ENCODE measurements around the gene USP10.

The USP10 gene

DNA sequence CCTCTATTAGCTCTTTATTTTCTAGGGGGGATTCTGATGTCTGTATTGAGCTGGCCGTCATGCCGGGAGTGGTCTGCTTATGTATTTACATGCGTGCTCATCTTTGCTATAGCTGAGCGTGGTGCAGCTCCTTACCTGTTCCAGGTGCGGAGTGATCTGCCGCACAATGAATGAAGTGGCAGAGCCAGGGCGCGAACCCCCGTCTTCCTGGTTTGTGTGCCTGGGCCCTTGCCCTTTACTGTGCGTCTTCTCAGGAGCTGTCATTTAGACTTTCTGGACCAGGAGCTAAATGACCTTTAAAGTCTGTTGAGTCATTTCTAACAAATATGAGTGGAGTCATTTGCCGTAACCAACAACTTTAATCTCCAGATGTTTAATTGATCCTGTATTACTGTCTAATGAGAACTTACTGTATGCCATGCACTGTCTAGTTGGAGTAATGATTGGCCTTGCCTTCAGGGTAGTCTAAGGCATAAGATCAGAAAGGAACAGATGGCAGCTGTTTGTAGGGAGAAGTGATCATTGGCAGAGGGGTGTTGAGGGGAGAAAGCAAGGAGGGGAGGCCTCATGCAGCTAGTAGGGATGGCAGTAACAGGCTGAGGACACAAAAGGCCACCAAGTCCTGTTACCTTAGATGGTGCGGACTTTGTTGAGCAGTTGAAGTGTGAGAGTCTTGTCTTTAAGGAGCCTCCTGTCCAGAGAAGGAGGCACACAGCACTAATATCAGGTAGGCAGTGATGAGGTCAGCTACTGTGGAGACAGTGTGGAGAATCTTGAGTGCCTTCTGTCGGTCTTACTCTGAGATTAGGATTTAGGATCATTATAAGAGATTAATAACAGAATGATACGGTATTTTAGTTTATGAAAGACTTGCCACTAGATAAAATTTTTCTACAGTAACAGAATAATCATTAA is 53.9 kb downstream of the USP10 start:
- DNase-seq, result no peak

DNA sequence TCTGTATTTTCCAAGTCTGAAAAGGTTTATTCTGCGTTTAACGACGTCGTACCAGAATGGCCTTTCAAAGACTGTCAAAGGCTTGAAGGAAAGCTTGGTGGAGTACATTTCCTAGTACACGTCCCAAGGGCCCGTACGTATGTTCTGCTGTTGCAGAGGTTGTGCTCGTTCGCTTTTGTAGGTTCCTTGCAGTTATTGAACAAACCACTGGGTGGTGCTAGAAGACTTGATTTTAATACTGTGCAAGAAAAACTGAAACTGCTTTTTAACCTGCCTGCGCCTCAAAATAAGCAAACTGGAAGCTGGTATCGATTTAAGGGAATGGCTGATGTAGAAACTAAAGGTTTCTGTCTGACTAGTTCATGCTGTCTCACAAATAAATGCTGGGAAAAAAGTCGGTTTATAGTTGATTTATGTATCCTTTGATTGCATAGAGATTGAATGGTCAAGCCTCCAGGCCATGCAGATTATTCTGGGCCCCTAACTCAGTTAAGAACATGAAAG is 54.6 kb downstream of the USP10 start:
- DNase-seq, result peak; percentile 71

DNA sequence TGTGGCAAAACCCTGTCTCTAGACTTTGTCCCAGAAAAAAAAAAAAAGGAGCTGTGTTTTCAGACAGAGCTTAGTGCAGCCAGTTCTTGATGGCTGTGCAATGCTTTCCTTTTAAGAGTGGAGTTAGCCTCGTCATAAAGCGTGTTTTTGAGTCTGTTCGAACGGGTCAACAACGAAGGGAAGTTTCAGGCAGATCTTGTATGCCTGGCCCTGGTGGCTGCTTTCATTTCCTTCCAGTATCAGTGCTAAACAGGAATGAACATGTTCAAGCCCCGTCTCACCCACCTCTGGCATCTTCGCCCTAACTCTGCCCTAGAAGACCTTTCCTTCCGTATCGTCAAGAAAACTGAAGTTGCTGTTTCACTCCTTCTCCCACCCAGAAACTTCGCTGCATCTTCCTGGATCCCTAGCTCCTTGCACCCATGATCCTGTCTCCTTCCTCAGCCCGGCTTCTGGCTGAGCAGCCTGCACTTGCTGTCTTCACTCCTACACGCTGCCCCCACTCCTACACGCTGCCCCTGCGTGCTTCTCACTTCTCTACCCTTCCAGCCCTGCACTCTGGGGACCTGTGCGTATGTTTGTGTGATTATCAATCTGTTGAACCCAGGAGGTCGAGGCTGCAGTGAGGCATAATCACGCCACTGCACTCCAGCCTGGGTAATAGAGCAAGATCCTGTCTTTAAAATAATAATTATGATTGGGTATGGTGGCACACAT is 55.3 kb downstream of the USP10 start:
- DNase-seq, result no peak

DNA sequence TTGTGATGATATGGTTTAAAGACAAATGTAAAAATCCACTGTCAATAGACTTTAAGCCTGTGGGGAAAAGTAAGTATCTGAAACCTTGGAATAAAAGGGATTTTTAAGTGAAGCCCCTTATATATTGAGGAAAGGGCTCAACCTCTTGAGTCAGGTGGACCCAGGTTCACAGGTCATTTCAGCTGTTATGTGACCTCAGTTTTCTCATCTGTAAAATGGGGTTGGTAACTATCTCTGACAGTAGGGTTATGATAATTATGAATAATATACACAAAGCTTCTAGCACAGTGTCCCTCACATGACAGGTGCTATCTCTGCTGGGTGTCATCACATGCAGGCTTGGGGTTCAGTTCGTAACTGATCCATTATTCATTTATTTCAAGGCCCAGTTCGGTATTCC is 57.0 kb downstream of the USP10 start:
- no peak for DNase-seq

DNA sequence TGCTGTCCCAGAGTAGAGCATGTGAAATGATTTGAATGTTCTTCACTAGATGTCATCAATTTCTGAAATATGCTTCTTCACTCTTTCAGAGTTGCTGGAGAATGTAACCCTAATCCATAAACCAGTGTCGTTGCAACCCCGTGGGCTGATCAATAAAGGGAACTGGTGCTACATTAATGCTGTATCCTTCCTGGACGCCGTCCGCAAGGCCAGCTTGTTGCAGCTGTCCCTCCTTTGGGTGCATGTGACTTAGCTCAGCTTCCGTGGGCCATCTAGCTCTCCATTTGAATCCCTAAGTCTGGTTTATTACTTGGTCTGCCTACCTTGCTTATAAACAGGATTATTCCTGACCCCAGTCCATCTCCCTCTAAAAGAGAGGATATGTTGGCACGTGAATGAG is 58.8 kb downstream of the USP10 start:
- no peak for DNase-seq

DNA sequence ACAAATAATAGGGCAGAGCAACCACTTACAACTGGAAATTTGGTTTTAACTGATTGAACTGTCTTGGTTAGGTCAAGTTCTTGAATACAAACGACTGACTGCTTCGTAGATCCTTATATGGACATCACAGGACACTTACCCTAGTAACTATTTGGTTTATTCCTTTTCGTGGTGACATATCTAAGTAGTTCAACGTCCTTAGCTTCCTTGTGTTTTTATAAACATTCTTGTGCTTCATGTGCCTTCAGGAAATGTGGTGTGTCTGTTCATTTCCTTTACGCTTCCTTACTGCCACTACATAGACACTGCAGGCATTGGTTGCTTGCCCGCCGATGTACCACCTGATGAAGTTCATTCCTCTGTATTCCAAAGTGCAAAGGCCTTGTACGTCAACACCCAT is 59.3 kb downstream of the USP10 start:
- DNase-seq, result peak; percentile 62

DNA sequence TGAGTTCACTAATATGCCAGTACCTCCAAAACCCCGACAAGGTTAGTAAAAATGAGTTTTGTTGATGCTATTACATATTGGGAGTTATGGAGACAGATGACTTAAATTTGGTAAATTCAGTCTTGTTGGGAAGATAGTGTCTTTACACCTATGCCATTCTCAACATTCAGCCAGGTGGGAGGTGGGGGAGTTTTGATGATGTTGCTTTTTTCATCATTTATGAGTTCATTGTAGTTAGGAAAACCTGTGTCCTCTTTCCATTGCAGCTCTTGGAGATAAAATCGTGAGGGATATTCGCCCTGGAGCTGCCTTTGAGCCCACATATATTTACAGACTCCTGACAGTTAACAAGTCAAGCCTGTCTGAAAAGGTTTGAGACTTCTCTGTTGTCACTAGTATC is 60.1 kb downstream of the USP10 start:
- DNase-seq, result no peak

DNA sequence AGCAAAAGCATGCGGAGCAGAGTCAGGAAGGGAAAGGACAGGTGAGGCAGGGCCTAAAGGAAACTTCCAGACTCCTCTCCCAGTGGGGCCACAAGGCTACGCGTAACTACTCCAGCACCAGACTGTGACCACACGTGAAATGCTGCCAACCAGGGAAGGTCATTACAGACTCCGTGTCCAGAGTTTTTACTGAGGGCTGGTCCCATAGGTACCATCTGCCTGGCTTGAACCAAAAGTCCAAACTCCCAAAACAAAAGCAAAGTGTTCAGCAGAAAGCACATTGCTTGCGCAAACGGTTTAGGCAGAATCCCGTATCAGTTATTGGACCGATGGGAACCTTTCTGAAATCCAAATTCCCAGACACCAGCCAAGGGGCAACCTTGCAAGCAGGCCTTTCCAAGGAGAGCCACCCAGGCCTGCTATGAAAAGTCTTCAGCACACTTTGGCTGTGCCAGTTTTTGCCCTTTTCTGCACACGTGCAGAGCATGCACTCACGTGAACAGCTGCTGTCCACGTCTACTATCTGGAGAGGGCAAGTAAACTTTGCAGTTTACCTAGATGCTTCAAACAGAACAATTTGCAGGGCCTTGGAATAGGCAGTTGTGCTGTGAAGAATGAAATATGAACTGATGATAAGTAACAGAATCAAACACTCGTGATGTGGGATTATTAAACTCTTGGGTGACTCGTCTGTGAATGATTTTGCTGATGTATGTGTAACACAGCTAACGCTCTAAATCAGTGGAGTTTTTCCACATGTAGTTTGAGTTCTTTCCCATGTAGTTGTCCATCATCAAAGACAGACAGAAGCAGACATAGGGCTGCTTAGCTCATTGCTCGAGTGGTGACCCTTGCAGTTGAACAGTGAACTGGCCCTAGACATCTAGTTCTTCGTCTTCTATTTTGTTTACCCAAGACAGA is 61.9 kb downstream of the USP10 start:
- no peak for DNase-seq

DNA sequence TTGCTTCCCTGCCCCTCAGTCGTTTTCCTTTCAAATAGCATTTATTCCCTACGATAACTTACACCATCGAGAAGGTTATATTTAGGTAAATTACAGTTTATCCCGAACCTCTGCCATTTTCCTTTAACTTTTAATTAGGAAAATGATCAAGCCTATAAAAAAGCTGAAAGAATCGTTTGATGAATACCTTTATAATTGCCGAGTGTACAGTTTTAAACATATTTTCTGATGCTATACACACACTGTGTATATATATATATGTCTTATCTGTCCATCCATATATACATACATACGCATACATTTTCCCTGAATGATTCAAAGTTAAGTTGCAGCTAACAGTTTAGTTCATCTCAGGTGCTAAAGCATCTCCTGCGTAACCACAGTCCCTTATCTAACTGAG is 63.4 kb downstream of the USP10 start:
- DNase-seq, result no peak

DNA sequence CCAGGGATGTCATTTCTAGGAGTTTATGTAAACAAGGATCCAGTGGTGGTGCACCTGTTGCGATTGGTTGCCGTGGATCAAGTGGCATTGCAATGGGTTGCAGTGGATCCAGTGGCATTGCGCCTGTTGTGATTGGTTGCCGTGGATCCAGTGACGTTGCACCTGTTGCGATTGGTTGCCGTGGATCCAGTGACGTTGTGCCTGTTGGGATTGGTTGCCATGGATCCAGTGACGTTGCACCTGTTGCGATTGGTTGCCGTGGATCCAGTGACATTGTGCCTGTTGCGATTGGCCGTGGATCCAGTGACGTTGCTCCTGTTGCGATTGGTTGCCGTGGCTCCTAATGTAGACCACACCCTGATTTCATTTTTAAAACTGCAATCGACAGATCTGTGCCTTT is 63.8 kb downstream of the USP10 start:
- no peak for DNase-seq

DNA sequence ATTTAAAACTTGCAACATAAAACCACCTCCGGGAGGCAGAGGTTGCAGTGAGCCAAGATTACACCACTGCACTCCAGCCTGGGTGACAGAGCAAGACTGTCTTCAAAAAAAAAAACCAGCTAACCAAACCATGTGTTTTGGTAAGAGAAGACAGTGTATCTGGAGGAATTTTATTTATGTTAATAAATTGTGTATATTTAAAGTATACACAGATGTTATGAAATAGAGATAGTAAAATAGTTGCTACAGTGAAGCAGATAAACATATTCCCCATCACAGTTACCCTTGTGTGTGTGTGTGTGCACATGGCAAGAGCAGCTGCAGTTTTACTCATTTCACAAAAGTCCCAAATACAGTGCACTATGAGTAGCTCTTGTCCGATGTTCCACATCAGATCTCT is 65.2 kb downstream of the USP10 start:
- no peak for DNase-seq

DNA sequence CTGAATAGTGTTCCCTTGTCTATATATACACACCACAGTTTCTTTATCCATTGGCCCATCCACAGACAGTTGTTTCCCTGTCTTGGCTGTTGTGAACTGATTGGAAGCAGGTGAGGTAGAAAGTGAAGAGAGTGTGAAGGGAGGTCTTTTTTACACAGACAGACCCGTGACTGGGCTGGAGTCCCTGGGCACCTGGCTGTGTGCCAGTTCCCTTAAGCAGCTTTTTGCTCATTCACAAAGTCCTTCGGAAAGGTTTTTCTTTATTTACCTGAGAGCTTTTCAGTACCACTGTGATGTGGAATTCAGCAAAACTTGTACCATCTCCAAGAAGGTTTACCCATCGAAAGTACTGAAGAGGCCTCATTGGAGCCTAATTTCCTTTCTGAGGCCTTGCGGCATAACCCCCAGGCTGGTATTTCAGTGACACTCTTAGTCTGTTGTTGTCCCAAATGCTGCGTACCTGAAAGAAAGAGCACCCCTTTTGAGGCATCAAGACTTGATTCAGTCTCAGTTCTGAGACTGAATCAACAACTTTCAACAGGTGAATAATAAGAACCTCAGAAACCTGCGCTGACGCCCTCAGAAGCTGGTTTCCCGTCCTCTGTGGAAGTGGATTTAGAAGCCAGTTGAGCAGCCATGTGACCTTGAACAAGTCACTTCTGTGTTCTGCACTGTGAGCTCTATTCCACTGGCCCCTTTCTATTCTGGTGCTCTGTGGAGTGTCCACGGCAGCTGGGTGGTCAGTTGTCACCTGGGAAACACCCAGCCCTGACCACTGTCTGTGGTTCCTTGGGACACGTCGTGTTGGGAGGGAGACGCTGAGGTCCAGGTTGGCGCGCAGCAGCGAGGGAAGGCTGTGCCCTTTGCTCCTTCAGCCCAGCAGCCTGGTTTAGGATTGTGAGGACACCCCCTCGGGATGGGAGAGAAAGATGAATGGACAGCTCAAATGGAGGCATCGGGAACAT is 66.1 kb downstream of the USP10 start:
- DNase-seq, result no peak

DNA sequence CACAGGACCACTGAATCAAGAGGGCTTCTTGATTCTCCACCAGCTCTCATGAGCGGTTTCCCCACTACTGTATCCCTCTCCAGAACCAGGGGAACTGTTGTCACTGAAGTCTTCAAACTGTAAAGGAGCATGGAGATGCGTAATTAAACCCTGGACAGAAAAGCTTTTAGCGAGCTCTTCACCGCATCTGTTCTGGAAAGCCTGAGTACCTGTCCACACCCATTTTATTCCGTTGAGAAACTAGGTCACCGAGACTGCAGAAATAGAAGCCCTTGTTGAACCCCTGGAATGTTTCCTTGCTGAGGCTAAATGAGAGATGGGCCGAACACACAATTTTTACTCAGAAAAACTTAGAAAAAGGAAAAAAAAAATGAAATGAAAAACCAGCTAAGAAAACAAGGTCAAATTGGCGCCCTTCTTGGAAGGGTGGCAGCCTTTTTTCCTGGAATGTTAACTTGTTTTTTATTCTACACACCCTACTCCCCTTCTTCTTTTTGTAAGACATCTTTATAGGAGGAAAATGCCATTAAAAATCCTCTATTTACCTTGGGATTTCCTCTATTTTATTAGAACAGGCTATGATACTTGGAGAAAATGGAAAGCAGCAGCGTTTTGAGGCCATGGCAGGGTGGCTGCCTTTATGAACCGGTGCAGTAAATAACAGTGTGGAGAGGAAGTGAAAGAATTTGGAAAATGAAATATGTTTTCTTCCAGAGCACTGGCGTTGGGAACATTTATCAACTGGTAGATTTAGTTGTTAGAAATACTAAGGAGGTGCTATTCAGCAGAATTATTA is 67.4 kb downstream of the USP10 start:
- no peak for DNase-seq

DNA sequence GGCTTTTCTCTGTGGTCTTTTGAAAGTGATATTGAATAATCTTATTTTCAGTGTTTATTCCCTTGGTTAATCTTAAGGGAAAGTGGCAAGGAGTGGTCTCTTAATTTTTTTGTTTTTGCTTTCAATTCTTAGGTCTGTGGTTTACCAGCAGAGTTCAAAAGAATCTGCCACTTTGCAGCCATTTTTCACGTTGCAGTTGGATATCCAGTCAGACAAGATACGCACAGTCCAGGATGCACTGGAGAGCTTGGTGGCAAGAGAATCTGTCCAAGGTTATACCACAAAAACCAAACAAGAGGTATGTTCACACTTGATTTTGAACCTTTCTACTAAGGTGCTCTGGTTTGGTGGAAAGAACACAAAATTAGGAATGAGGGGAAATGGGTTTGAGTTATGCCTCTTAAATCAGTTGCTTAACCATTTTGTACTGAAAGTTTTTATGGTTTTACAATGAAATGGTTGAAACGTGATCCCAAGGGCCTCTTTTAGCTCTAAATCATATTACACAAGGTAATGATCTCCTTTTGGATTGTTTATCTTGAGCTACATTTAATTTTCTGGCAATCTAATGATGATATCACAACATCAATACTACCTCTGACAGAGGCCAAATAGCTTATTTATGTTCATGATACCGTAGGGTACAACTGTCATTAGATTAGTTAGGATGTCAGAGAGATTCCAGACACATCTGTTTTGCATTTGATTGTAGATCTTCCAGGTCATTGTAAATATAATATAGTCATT is 68.4 kb downstream of the USP10 start:
- no peak for DNase-seq

DNA sequence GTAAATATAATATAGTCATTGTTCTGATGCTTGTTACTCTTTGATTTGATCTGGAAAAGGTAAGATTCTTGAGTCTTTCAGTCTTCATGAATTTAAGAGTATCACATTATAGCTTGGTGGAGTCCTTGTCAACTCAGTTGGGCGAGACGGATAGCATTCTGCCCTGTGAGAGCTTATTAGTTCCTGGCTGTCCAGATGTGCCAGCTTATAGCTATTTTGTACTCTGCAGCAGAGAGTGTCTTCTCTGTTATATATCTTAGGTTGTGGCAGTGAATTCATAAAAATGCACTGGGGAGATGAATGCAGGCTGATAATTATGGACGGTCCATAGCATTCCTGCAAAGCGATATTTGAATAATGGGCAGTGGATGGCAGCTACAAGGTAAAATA is 69.0 kb downstream of the USP10 start:
- DNase-seq, result no peak

DNA sequence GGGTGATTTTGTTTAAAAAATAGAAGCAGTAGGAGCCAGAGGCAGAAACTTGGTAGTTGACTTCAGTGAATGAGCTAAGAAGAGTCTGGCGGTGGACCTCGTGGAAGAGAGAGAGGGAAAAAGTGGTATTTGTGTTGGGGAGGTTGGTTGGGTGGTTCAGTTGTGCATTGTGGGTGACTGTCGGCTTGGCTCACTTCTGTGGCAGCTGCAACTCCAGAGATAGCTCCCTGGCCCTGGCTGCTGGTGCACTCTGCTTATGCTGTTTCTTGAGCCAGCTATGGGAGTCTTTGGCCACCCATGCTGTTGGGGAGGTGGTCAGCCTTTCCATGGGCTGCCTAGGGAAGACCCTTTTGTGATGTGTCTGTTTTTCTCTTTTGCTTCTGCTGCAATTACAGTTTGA is 69.6 kb downstream of the USP10 start:
- DNase-seq, result no peak

DNA sequence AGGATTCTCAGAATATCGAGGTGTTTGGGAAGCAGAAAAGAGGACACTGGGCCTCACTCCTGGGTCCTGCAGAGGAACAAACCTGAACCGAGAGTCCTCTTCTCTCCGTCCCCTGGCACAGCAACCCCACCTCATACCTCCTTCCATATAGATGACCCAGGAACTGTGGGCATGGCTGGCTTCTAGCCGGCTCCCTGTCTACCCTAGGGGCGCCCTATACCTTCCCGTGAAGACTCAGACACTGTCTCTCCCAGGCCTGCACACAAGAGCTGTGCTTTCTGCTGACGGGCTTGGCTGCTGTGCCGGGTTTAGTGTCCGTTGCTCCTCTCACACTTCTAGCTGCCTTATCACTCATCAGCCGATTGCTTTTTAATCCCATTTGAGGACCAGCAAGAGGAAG is 73.5 kb downstream of the USP10 start:
- DNase-seq, result no peak

DNA sequence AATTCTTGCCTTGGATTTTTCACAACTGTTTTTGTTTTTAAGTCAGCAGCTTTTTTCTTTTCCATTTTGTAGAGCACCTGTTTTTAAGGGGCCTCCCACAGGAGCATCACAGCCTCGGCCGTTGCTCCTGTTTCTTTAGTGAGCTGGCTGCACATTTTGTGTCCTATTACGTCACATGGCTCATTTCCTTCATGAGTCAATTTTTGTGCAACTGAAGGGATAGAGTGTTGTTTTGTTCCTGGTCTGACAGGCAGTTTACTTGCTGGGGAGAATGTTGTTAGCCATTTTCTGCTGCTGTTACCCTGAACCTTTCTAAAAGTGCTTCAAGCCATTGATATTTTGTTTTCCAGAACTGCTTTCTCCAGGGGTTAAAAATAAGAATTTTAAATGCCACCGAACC is 75.0 kb downstream of the USP10 start:
- peak; percentile 18 for DNase-seq

DNA sequence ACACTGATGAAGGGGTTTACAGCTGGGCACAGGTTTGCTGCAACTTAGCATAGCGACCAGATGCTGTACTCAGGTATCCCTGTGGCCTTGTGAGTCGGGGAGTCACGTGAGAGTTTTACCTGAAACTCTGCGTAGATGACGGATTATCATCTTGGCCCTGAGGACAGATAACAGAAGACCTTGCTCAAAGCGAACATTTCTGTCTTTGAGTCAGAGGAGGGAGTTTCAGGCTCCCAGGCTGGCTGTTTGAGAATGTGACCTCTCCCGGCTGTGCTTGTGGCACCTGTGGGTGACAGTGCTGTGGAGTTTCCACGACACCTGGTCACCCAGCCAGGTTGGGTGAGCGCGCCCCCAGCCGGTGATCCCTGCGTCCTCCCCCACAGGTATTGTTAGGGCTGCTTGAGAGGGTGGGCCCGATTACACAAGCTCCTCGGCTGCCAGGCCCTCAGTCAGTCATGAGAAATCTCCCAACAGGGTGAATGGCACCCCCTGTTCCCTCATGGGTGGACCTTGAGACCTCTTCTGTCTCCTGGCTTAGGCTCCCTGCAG is 75.5 kb downstream of the USP10 start:
- DNase-seq, result no peak

DNA sequence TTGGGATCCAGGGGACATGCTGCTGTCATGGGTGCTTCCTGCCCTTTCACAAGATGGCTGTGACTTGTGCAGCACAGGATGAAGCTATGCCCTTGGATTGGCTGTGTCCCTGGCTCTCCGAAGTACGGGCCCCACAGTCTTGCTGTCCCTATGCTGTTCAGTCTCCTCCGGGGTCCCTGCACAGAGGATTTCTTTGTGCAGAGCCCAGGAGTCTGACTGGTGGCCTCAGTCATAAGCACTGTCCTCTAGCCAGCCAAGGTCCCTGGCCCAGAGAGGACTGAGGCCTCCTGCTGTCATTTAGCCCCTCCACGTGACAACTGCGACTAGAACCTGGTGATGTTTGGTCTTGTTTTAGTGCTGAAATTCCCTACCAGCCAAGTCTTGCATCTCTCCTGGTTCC is 77.6 kb downstream of the USP10 start:
- no peak for DNase-seq
